H1 (cell line): ENCODE measurements around the gene DHTKD1. TPM values are rescaled to one million over a fixed set of nuclear protein-coding genes. Genes with fewer than 3 reads are reported as not detected.

ENCODE experiments used
- ATF3 ChIP-seq: IDR thresholded peaks from 2 replicates; pipeline ENCODE4 v1.6.1; 2011; ENCODE audit warnings: low read depth, mild to moderate bottlenecking, low read length; ENCODE audit not compliant: insufficient read depth
- CHD7 ChIP-seq: fragments of 300-600 bp; sonication (generic); IDR thresholded peaks from 2 replicates; pipeline ENCODE4 v1.7.1; 2012; ENCODE audit warnings: low read length, moderate library complexity, mild to moderate bottlenecking, inconsistent platforms; ENCODE audit not compliant: insufficient replicate concordance
- CTBP2 ChIP-seq: IDR thresholded peaks from 2 replicates; pipeline ENCODE4 v1.7.0; 2011; ENCODE audit warnings: borderline replicate concordance, mild to moderate bottlenecking, moderate library complexity, mixed read lengths, low read length; ENCODE audit not compliant: insufficient read depth, insufficient read length
- FOSL1 ChIP-seq: IDR thresholded peaks from 2 replicates; pipeline ENCODE4 v1.6.1; 2011; ENCODE audit warnings: mild to moderate bottlenecking, low read depth, low read length, moderate library complexity; ENCODE audit not compliant: insufficient read depth
- JUND ChIP-seq: IDR thresholded peaks from 2 replicates; pipeline ENCODE4 v1.6.1; 2011; ENCODE audit warnings: mild to moderate bottlenecking, improper control_type of control experiment, low read length
- KDM4A ChIP-seq: IDR thresholded peaks from one replicate; pipeline ENCODE4 v1.7.1; 2012; ENCODE audit warnings: low read depth, mild to moderate bottlenecking, moderate library complexity, low read length, inconsistent platforms; ENCODE audit not compliant: severe bottlenecking
- SIX5 ChIP-seq: IDR thresholded peaks from 2 replicates; pipeline ENCODE4 v1.6.1; 2011; ENCODE audit warnings: mild to moderate bottlenecking, low read depth, low read length
- polyA plus RNA-seq, 7 experiments: library from polyadenylated mRNA; depleted of rRNA in 3 of 7; stranded (reverse) in 5 of 7; unstranded in 2 of 7; fragments of >200 nt in 5 of 7; fragments of 200-250 nt in 2 of 7; gene quantifications; 1 replicate in 5 of 7; 2 replicates in 1 of 7; 4 replicates in 1 of 7; pipeline versions ENCODE4 v1.2.1 to v1.2.3, GENCODE V29; 2011 to 2013; ENCODE audit warnings: missing spikeins in 2 of 7, mixed read lengths in 2 of 7
- total RNA-seq: library from RNA; stranded (reverse); fragmentation: NEBNext Ultra II Directional; extraction: Animal tissue kit (Norgen Biotek cat#: 25700); gene quantifications from 2 replicates; pipeline ENCODE4 v1.2.1, GENCODE V29; 2021

The DHTKD1 gene
- total and polyA plus RNA-seq, 2 of the 8 experiments (the other 6 are each of a cell fraction or from before 2014, with no cell fraction given), result 49.8 to 74.9 TPM

- TF ChIP-seq CHD7 (no peak), CTBP2 (no peak), JUND (no peak), ATF3 (no peak), SIX5 (no peak), KDM4A (no peak), FOSL1 (no peak)
Observed at GRCh38 chr10:12027539-12027938, 41.2 kb upstream of the DHTKD1 start (continued).
